Embryonic facial prominence (tissue), 1 donor: ENCODE data around the gene PLEKHB1.
A peak's percentile ranks its signal among the peaks of the same experiment; 100 is the strongest.
"Not testable (repeated sequence)": the region's sequence is repeated elsewhere in the genome, so short reads cannot be mapped to it uniquely, and the experiment has no call there.

Experiments
- DNase-seq: peaks from one replicate; pipeline ENCODE4 v3.0.0-alpha.2; 2016; ENCODE audit errors: extremely low spot score

The PLEKHB1 gene

DNA sequence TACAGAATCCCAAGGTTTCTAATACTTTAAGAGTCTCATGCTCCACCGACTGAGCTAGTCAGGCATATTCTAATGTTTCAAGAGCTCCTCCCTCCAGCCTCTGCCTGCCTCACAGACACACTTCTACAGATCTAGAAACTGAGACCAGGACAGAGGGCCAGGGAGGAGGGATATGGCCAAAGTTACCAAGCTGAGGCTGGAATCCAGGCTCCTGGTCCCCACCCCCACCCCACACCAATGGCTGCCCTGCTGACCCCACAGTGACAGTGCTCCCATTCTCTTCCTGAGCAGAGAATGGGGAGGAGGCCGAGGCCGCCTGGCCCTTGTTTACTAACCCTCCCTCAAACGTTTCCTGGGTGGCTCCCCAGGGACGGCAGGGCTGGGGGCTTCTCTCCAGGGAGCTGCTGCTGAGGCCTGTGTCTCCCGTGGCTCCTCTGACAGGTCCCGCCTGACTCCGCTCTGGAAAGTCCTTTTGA lies 2.2 kb downstream of the PLEKHB1 start:
- no peak for DNase-seq

DNA sequence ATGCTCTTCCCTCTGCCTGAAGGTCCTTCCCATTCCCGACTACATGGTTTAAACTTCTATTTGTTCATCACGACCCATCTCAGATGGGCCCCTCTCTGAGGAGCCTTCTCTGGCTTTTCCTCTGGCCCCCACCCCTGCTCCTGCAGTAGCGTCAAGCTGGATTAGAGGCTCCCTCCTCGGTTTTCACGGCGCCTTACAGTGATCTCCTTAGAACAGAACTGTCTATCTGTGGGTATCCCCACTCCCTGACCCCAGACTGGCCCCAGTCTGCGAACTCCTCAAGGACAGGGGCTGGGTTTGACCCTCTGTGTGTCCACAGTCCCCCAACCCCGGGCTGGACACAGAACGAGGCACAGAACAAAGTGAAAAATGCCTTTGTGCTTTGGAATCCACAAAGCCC lies 2.8 kb downstream of the PLEKHB1 start:
- DNase-seq = no peak

- no peak for DNase-seq
Observed at GRCh38 chr11:73650400-73650799, 4.0 kb downstream of the PLEKHB1 start.

DNA sequence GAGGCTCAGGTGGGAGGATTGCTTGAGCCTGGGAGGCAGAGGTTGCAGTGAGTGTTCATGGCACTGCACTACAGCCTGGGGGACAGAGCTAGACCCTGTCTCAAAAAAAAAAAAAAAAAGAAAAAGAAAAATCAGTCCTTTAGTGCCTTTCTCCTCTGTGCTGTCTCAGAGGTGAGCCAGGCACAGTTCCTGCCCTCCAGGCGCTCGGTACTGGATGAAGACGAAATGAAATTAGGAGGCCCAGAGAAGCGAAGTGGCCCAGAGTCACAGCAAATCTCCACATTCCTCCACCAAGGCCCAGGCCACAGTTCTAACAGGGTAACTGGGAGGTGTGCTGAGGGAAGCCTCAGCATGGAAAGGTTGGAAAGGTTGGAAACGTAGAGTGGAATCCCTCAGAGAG lies 4.9 kb downstream of the PLEKHB1 start:
- DNase-seq = no peak

- no peak for DNase-seq
Observed at GRCh38 chr11:73651661-73652045, 5.3 kb downstream of the PLEKHB1 start.

- DNase-seq = no peak
Observed at GRCh38 chr11:73652046-73652730, 5.8 kb downstream of the PLEKHB1 start.

GRCh38 chr11:73652856-73653559 lies 6.6 kb downstream of the PLEKHB1 start:
- no peak for DNase-seq

DNA sequence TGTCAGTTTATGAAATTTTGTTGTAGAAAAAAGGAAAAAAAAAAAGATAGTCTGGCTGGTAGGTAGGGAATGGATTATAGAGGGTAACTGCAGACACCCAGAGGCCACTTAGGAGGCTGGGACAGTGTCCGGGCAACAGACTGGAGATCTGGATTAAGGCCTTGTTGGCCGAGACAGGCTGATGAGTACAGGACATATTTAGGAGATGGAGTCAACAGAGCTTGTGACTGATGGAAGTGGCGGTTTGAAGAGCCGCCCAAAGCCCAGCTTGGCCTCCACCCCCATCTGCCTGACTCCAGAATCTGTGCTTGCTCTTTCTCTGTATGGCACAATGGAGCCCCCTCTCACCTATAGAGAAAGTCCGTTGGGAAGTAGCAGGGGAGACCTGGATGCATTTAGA lies 7.6 kb downstream of the PLEKHB1 start:
- DNase-seq = no peak

GRCh38 chr11:73654482-73655021 lies 8.2 kb downstream of the PLEKHB1 start:
- no peak for DNase-seq

GRCh38 chr11:73655686-73656085 lies 9.3 kb downstream of the PLEKHB1 start:
- no peak for DNase-seq

- DNase-seq = no peak
Observed at GRCh38 chr11:73656985-73657384, 10.6 kb downstream of the PLEKHB1 start.

GRCh38 chr11:73659961-73660360 lies 13.6 kb downstream of the PLEKHB1 start:
- no peak for DNase-seq

GRCh38 chr11:73660497-73661034 lies 14.2 kb downstream of the PLEKHB1 start:
- no peak for DNase-seq

DNA sequence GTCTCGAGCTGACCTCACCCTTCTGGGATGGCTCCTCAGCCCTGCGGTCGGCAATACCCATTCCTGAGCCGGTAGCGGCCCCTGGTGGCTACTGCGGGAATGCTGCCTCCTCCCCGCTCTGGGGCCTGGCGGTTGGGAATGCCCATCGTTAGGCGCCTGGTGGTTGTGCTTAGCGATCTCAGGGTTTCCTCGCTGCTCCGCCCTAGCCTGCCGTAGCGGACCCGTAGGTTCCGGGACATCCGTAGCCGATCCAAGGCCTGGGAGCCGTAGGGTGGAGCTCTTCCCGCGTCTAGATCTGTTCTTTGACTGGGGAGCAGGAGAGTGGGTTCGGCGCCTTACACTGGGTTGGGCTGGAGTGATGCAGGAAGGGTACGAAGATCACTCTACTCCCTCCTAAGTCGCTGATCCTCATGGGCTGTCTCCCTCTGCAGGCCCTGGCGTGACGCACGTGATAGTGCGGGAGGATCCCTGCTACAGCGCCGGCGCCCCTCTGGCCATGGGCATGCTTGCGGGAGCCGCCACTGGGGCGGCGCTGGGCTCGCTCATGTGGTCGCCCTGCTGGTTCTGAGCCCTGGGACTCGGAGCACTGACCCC lies 14.8 kb downstream of the PLEKHB1 start:
- peak; percentile 64 for DNase-seq

DNA sequence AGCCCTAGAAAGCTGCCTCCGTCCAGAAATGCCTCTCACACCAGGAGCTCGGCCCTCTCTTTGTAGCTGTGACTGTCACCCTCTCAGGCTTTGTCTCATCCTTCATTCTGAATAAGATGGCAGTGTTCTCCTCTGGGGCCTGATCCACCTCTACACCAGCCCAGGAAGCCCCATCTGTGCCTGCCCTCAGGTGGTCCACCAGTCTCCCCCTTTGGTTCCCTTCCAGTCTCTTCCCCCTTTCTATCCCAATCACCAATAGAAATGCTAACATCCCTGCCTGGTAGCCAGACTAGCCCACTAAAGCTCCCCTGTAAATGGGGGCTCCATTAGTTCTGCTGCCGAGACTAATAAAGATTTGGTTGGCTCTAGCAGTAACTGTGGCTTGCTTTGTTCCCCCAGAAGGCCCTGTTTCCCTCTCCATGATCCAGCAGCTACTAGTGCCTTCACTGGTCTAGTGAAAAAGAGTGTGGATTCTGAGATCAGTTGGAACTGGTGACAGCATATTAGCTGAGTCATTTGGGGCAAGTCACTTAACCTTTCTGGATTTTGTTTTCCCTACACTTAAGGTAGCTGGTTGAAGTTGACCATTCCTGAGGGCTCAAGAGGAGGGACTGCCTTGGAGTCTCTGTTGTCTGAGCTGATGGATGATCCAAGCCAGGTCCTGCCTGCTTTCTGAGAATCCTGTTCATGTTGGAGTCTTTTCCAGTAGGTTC lies 16.2 kb downstream of the PLEKHB1 start:
- DNase-seq = no peak

- no peak for DNase-seq
Observed at GRCh38 chr11:73663604-73664495, 17.5 kb downstream of the PLEKHB1 start.

DNA sequence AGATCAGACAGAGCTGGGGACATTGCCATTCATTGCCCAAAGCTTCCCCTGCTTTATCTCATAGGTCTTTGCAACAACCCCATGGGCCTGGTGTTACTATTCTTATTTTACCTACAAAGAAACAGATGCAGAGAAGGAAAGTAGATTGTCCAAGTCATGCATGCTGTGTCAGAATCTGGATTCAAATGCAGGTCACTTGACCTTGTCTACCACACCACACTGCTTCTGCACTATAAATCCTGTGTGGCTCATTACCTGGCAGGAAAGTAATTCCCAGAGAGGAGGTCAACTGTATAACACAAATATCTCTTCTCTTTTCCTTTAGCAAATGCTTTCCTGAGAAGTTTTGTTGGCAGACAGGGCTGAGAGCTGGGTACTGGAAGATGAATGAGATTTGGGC lies 18.5 kb downstream of the PLEKHB1 start:
- no peak for DNase-seq

- no peak for DNase-seq
Observed at GRCh38 chr11:73667891-73668290, 21.5 kb downstream of the PLEKHB1 start.

- no peak for DNase-seq
Observed at GRCh38 chr11:73670808-73671207, 24.4 kb downstream of the PLEKHB1 start.

- no peak for DNase-seq
Observed at GRCh38 chr11:73671701-73672100, 25.3 kb downstream of the PLEKHB1 start.

DNA sequence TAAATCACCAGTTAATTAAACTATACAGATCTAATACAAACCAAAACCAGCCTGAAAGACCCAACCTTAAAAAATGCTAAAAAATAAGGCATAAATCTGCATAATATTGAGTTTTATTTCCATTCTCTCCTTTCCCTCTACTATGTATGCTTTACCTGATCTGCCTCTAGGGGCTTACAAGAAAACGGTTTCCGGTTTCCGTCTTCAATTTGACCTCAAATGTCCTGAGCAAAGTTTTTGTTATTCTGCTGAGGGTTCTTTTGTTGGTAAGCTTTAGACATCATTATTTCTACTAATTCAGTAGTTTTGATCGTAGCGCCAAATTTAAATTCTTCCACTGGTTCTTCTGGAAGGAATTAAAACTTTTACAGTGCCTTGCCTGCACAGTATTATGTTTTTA lies 30.2 kb downstream of the PLEKHB1 start:
- DNase-seq = not testable (repeated sequence)
